GM12878 (cell line): ENCODE data around the gene GAPDHS. TPM values are rescaled to one million over a fixed set of nuclear protein-coding genes. Genes with fewer than 3 reads are reported as not detected.

Source experiments
- ATAC-seq: fragments of 200-7000 bp; cut with Tn5 transposase; 3 replicates; pipeline ENCODE4 v1.9.1; 2020; ENCODE audit warnings: mild to moderate bottlenecking, moderate library complexity
- Bru-seq: library from RNA; stranded (reverse); fragments of 400-500 nt; gene quantifications from one replicate; lab custom pipeline; 2021; lab: Mats Ljungman, UMichigan
- BruChase-seq, 2 experiments: library from RNA; stranded (reverse); fragments of 400-500 nt; gene quantifications; one replicate each; lab custom pipeline; 2021; lab: Mats Ljungman, UMichigan
- BruUV-seq: library from RNA; stranded (reverse); fragments of 400-500 nt; replicated peaks from 2 replicates; lab custom pipeline; 2021; lab: Mats Ljungman, UMichigan
- CTCF ChIA-PET: fragments of 300-600 bp; sonication (Branson Sonifier 250); formaldehyde crosslinking; extraction: SDS; loops from one replicate; lab custom pipeline; 2021; ENCODE audit warnings: inconsistent platforms; lab: Yijun Ruan, JAX
- POLR2A ChIA-PET: fragments of 350-600 bp; formaldehyde crosslinking; extraction: SDS; loops from one replicate; lab custom pipeline; 2021; ENCODE audit warnings: inconsistent platforms; lab: Charles Lee
- RAD21 ChIA-PET: fragments of 300-600 bp; sonication (Branson Sonifier 250); formaldehyde crosslinking; loops from one replicate; lab custom pipeline; 2023; ENCODE audit warnings: antibody characterized with exemption; ENCODE audit not compliant: unreplicated experiment; lab: Charles Lee
- SMC1A ChIA-PET: fragments of 300-600 bp; sonication (Branson Sonifier 250); formaldehyde crosslinking; loops from one replicate; lab custom pipeline; 2023; ENCODE audit not compliant: unreplicated experiment, uncharacterized antibody; lab: Charles Lee
- DNase-seq: peaks from one replicate; pipeline ENCODE4 v3.0.0-alpha.2; 2011; ENCODE audit warnings: low read depth, low spot score
- FAIRE-seq: peaks from 3 replicates; lab custom pipeline; 2011; peaks lifted over from hg19 to GRCh38; lab: Jason Lieb, UNC
- H2AFZ ChIP-seq: 2 replicates; pipeline ENCODE4 v1.6.0; 2011; ENCODE audit warnings: low read depth, low read length, control low read depth; ENCODE audit not compliant: control insufficient read depth
- H3K27ac ChIP-seq: 2 replicates; pipeline ENCODE4 v1.5.1; 2011; ENCODE audit warnings: control low read depth; ENCODE audit not compliant: control insufficient read depth, insufficient read depth
- H3K27me3 ChIP-seq, 2 experiments: replicated peaks in 1 of 2; 2 replicates each; pipeline versions ENCODE4 v1.6.0 to v1.6.1; 2011; ENCODE audit warnings: low read length in 1 of 2; ENCODE audit not compliant: control insufficient read depth in 2 of 2, insufficient read depth in 2 of 2
- H3K36me3 ChIP-seq, 2 experiments: 2 replicates each; pipeline ENCODE4 v1.5.1; 2011; ENCODE audit warnings: low read length in 1 of 2; ENCODE audit not compliant: control insufficient read depth in 2 of 2, insufficient read depth in 2 of 2
- H3K4me1 ChIP-seq: 2 replicates; pipeline ENCODE4 v1.6.1; 2011; ENCODE audit warnings: mild to moderate bottlenecking, low read length, moderate library complexity, mixed read lengths; ENCODE audit not compliant: control insufficient read depth, insufficient read depth
- H3K4me2 ChIP-seq: 2 replicates; pipeline ENCODE4 v1.6.0; 2011; ENCODE audit warnings: control low read depth; ENCODE audit not compliant: control insufficient read depth, insufficient read depth
- H3K4me3 ChIP-seq: fragments of 200-600 bp; sonication (generic); 2 replicates; pipeline ENCODE4 v1.5.1; 2016
- H3K79me2 ChIP-seq: 2 replicates; pipeline ENCODE4 v1.6.0; 2011; ENCODE audit warnings: low read length; ENCODE audit not compliant: control insufficient read depth, insufficient read depth
- H3K9ac ChIP-seq: 2 replicates; pipeline ENCODE4 v1.8.0; 2011; ENCODE audit warnings: low read length, control low read depth, mixed read lengths; ENCODE audit not compliant: control insufficient read depth, insufficient read depth
- H3K9me3 ChIP-seq: replicated peaks from 3 replicates; pipeline ENCODE4 v1.5.1; 2011; ENCODE audit warnings: mild to moderate bottlenecking, low read length; ENCODE audit not compliant: control insufficient read depth, insufficient read depth
- H4K20me1 ChIP-seq: 2 replicates; pipeline ENCODE4 v1.6.0; 2011; ENCODE audit not compliant: control insufficient read depth, insufficient read depth
- CREB1 ChIP-seq: IDR thresholded peaks from 2 replicates; pipeline ENCODE4 v1.6.1; 2012; ENCODE audit warnings: low read depth, mild to moderate bottlenecking, inconsistent platforms
- CREM ChIP-seq: IDR thresholded peaks from 2 replicates; pipeline ENCODE4 v1.6.1; 2014; ENCODE audit warnings: antibody characterized with exemption, low read depth
- TCF12 ChIP-seq: IDR thresholded peaks from 2 replicates; pipeline ENCODE4 v1.6.1; 2011; ENCODE audit warnings: low read depth, mild to moderate bottlenecking, low read length
- WGBS: methylation state at CpG from one replicate; pipeline ENCODE4 v1.1.6; 2016; ENCODE audit warnings: low lambda C conversion rate; ENCODE audit not compliant: insufficient replicate concordance, insufficient coverage; ENCODE audit errors: missing lambda C conversion rate; 5-methylcytosine and 5-hydroxymethylcytosine counted together
- in situ Hi-C: fragments of 300-500 bp; cut with MboI; formaldehyde crosslinking; loops from 9 replicates; pipeline ENCODE4 v1.14.3; 2018; ENCODE audit warnings: mixed read lengths
- intact Hi-C: fragments of 100-400 bp; cut with micrococcal nuclease; formaldehyde crosslinking; loops from one replicate; pipeline ENCODE4 v1.14.2; 2022; ENCODE audit not compliant: unreplicated experiment
- long read RNA-seq, 2 experiments: library from polyadenylated mRNA; unstranded; transcript quantifications; one replicate each; pipeline ENCODE4 v2.0.0, GENCODE V29; 2019 to 2020
- polyA minus RNA-seq, 3 experiments: library from RNA; depleted of rRNA, polyadenylated mRNA; stranded (reverse); fragments of >200 nt; gene quantifications; 2 replicates each; pipeline ENCODE4 v1.2.3, GENCODE V29; 2011
- polyA plus RNA-seq, 11 experiments: library from polyadenylated mRNA; depleted of rRNA in 4 of 11; unstranded in 6 of 11; stranded (reverse) in 5 of 11; fragments of >200 nt; fragmentation: Nextera tagmentation in 4 of 11; fragmentation: Illumina TruSeq in 1 of 11; extraction: Ambion mirVana in 4 of 11; extraction: Trizol in 1 of 11; gene quantifications; 1 replicate in 1 of 11; 2 replicates in 10 of 11; pipeline versions ENCODE4 v1.2.1 to v1.2.3, GENCODE V29; 2011 to 2016; ENCODE audit warnings: inconsistent platforms in 2 of 11, missing spikeins in 2 of 11, low read depth in 1 of 11
- total RNA-seq, 4 experiments: library from RNA; depleted of rRNA in 3 of 4; stranded (reverse); fragments of >200 nt in 3 of 4; fragmentation: Illumina TruSeq in 1 of 4; extraction: Trizol in 1 of 4; gene quantifications; 2 replicates each; pipeline versions ENCODE4 v1.2.1 to v1.2.3, GENCODE V29; 2013 to 2021

Gene GAPDHS
- total RNA-seq (2013; cell fraction: nucleolus; rRNA removed): not detected in 2 replicates
- not detected in 2 replicates for total RNA-seq (2014; rRNA removed)
- not detected in 2 replicates for total RNA-seq (2014; rRNA removed; fragmentation: Illumina TruSeq; extraction: Trizol)
- total RNA-seq (2021): not detected in 2 replicates
- not detected for polyA plus RNA-seq (2011; ENCODE audit: low read depth)
- 0.08 TPM in 1 of 2 replicates, not detected in the other for polyA plus RNA-seq (2011; rRNA removed)
- 0.06 and 0.07 TPM in 2 replicates for polyA plus RNA-seq (2011; cell fraction: cytosol; rRNA removed)
- not detected in 2 replicates for polyA plus RNA-seq (2011; cell fraction: nucleus; rRNA removed)
- polyA plus RNA-seq (2012): not detected in 2 replicates
- not detected in 2 replicates for polyA plus RNA-seq (2014; fragmentation: Illumina TruSeq; extraction: Trizol)
- polyA plus RNA-seq (2014; fragmentation: Nextera tagmentation; extraction: Ambion mirVana): not detected
- polyA plus RNA-seq (2014; rRNA removed): not detected in 2 replicates
- not detected for polyA plus RNA-seq (2016; fragmentation: Nextera tagmentation; extraction: Ambion mirVana)
- not detected in 2 replicates for polyA minus RNA-seq (2011; rRNA and poly(A)+ RNA removed)
- not detected in 2 replicates for polyA minus RNA-seq (2011; cell fraction: cytosol; rRNA and poly(A)+ RNA removed)
- not detected in 2 replicates for polyA minus RNA-seq (2011; cell fraction: nucleus; rRNA and poly(A)+ RNA removed)
- Bru-seq, nascent RNA: not detected
- not detected for BruChase-seq, experiment 1, labeled RNA remaining after a 6-hour chase
- BruChase-seq, experiment 2, labeled RNA remaining after a 2-hour chase: not detected
- long read RNA-seq, experiment 1: 0 reads
- long read RNA-seq, experiment 2: 0 reads

DNA sequence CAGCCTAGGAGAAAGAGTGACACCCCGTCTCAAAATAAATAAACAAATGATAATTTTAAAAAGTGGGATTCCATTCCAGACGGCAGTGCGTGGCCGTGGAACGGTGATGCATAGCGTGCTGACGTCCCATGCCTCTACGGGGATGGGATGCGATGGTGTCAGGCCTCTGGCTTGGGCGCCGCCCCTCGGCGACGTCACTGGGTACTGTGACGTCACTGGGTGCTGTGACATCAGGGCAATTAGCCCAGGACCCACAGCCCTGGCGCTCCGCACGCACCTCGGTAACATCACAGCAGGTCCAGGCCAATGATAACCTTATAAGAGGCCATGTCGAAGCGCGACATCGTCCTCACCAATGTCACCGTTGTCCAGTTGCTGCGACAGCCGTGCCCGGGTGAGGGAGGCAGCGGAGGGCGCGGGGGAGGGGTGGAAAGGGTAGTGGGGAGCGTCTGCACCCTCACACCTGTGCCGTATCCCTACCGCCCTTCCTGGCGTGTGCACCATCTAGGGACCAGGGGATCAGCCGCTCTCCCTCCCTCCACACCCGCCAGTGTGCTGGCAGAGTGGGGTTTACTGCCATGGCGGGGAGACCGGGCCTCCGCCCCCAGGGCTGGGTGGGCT, at the start of gene GAPDHS:
GAPDHS (plus strand) TSS at position 256 of the 621 bp plus-strand sequence; CDS start at position 328, 72 bp downstream.
- CTCF ChIA-PET: no interaction called here
- DNase-seq (no peak), ATAC-seq (no peak), FAIRE-seq (no peak)
- Histone ChIP-seq H3K4me2 (0 out of 2 replicates have a peak within 1 kb of the TSS, but pooled peaks have one; percentile 25), H3K79me2 (no peaks in the 10 kb centered on the region), H3K36me3 (no peaks in the 10 kb centered on the region), H3K9ac (no peak within 1 kb of the TSS), H4K20me1 (no peaks in the 10 kb centered on the region), H3K27ac (no peak within 1 kb of the TSS), H3K4me1 (peaks cover 7% of the 10 kb centered on the region), H3K9me3 (no peaks in the 10 kb centered on the region), H3K27me3 (peaks cover 0 to 11% of the 10 kb centered on the region in 2 experiments; a peak in 3 of 4 replicates), H3K4me3 (no peak within 1 kb of the TSS), H2AFZ (peak within 1 kb of the TSS; percentile 4; the same call in 1 of the 2 replicates)
- WGBS: 78% methylated on average over 36 of the region's 39 CpGs
- POLR2A ChIA-PET: no interaction called here
- SMC1A ChIA-PET: interaction anchor here (1.0 kb wide), 1 partner anchor 10 kb away, joined by 3 read pairs; no protein-coding TSS in a partner anchor
- in situ Hi-C loops (no loop called here), intact Hi-C loops (no loop called here)
- RAD21 ChIA-PET: no interaction called here
- TF ChIP-seq CREB1: peak; percentile 52; the same call in 1 of the 2 replicates
- TF ChIP-seq CREM: peak; percentile 46
- TF ChIP-seq TCF12: no peak
- no TSS peak for BruUV-seq
